A673 (cell line): ENCODE measurements around the gene MYT1. TPM values are rescaled to one million over a fixed set of nuclear protein-coding genes. Genes with fewer than 3 reads are reported as not detected.
"Not testable (repeated sequence)": the region's sequence is repeated elsewhere in the genome, so short reads cannot be mapped to it uniquely, and the experiment has no call there.

Experiments
- BruUV-seq: library from RNA; stranded (reverse); fragments of 400-500 nt; replicated peaks from 2 replicates; lab custom pipeline; 2021; lab: Mats Ljungman, UMichigan
- CTCF ChIA-PET: fragments of 300-600 bp; sonication (Branson Sonifier 250); formaldehyde crosslinking; loops from one replicate; lab custom pipeline; 2022; ENCODE audit warnings: antibody characterized with exemption; lab: Charles Lee
- POLR2A ChIA-PET: fragments of 300-600 bp; sonication (Branson Sonifier 250); formaldehyde crosslinking; loops from one replicate; lab custom pipeline; 2022; ENCODE audit warnings: antibody characterized with exemption; ENCODE audit not compliant: low non-redundant PET; lab: Charles Lee
- DNase-seq: peaks from one replicate; pipeline ENCODE4 v3.0.0-alpha.2; 2015; ENCODE audit warnings: low spot score
- H3K27ac ChIP-seq: fragments of 200-600 bp; sonication (generic); 2 replicates; pipeline ENCODE4 v1.5.1; 2016; ENCODE audit warnings: mixed run types, low read depth, mild to moderate bottlenecking, mixed read lengths, antibody characterized with exemption, low read length; ENCODE audit not compliant: poor library complexity, severe bottlenecking
- H3K27me3 ChIP-seq: fragments of 200-600 bp; sonication (generic); replicated peaks from 2 replicates; pipeline ENCODE4 v1.6.1; 2017; ENCODE audit warnings: mixed run types, low read depth, mild to moderate bottlenecking, mixed read lengths, antibody characterized with exemption, low read length; ENCODE audit not compliant: insufficient read depth, poor library complexity
- H3K36me3 ChIP-seq: fragments of 200-600 bp; sonication (generic); 2 replicates; pipeline ENCODE4 v1.6.1; 2016; ENCODE audit warnings: mixed run types, mild to moderate bottlenecking, mixed read lengths, antibody characterized with exemption, low read length; ENCODE audit not compliant: insufficient read depth, poor library complexity, severe bottlenecking
- H3K4me1 ChIP-seq: fragments of 200-600 bp; sonication (generic); 2 replicates; pipeline ENCODE4 v1.6.1; 2017; ENCODE audit warnings: mixed run types, mild to moderate bottlenecking, mixed read lengths, antibody characterized with exemption, low read length; ENCODE audit not compliant: insufficient read depth, poor library complexity, severe bottlenecking
- H3K4me3 ChIP-seq: fragments of 200-600 bp; sonication (generic); 2 replicates; pipeline ENCODE4 v1.5.1; 2016; ENCODE audit warnings: low read depth, mixed run types, mild to moderate bottlenecking, mixed read lengths, low read length; ENCODE audit not compliant: poor library complexity, severe bottlenecking
- H3K9me3 ChIP-seq: fragments of 200-600 bp; sonication (generic); 2 replicates; pipeline ENCODE4 v1.6.1; 2016; ENCODE audit warnings: mixed run types, low read depth, mild to moderate bottlenecking, mixed read lengths, antibody characterized with exemption, low read length; ENCODE audit not compliant: poor library complexity, severe bottlenecking
- EZH2 ChIP-seq: fragments of 200-600 bp; sonication (generic); IDR thresholded peaks from 2 replicates; pipeline ENCODE4 v1.6.1; 2017; ENCODE audit warnings: borderline replicate concordance, low read depth, mild to moderate bottlenecking, mixed read lengths, antibody characterized with exemption, low read length; ENCODE audit not compliant: poor library complexity, severe bottlenecking
- intact Hi-C: fragments of 100-400 bp; cut with micrococcal nuclease; formaldehyde crosslinking; loops from one replicate; pipeline ENCODE4 v1.10.0; 2022; ENCODE audit not compliant: unreplicated experiment
- total RNA-seq: library from RNA; stranded (reverse); gene quantifications from 2 replicates; pipeline ENCODE4 v1.2.3, GENCODE V29; 2021
- TF ChIP-seq, protein P1 (sequence below): fragments of 300-800, 200-600 bp; sonication (generic); conservative IDR thresholded peaks from 2 replicates; pipeline ENCODE4 v1.5.1; 2017; ENCODE audit warnings: low read depth, mild to moderate bottlenecking, antibody characterized with exemption, low read length, moderate library complexity, mixed read lengths

The MYT1 gene
- total RNA-seq, 1 experiment from 2014 or later = not detected

DNA sequence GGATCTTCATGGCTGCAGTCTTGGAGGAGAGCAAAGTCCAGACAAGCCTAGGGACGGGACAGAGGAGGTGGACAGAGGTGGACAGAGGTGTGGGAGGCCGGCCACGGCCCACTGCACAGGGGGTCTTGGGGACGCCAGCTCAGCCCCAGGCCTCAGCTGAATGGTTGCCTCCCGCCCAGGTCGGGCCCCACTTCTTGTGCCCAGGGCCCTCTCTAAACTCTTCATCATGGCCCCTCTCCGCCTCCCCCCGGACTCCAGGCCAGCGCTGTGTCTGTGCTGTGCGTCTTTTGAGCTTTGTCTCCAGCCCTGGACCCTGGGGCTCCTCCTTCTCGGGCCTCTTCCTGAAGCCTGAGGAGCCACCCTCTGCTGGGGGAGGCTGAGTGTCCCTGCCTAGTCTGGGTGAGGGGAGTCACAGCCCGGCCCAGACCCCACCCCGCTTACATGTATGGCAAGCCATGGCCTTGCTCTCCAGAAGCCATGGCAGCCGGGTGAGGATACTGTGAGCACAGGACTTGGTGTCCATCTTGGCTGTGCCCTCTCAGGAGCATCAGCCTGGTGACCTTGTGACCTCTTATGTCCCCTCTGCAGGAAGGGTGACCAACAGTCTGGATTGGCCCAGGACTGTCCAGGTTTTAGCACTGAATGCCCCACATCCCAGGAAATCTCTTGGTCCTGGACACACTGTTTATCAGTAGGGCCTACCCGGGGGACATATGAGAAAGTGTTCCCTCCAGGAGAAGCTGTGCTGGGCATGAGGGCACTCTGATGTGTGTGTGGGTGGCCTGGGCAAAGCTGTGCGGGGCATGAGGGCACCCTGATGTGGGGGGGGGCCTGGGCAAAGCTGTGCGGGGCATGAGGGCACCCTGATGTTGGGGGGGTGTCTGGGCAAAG, 47.5 kb upstream of the MYT1 start:
- no TSS peak for BruUV-seq
- H3K36me3 ChIP-seq = no peaks in the 10 kb centered on the region
- DNase-seq = no peak
- no peak overlapping the region for H3K4me3 ChIP-seq
- H3K4me1 ChIP-seq = no peaks in the 10 kb centered on the region
- no peak overlapping the region for H3K27ac ChIP-seq
- intact Hi-C loops = no loop called here
- ChIA-PET CTCF (no interaction called here), POLR2A (no interaction called here)
- peaks cover 12% of the 10 kb centered on the region for H3K27me3 ChIP-seq
- H3K9me3 ChIP-seq = no peaks in the 10 kb centered on the region
- TF ChIP-seq, protein P1, sequence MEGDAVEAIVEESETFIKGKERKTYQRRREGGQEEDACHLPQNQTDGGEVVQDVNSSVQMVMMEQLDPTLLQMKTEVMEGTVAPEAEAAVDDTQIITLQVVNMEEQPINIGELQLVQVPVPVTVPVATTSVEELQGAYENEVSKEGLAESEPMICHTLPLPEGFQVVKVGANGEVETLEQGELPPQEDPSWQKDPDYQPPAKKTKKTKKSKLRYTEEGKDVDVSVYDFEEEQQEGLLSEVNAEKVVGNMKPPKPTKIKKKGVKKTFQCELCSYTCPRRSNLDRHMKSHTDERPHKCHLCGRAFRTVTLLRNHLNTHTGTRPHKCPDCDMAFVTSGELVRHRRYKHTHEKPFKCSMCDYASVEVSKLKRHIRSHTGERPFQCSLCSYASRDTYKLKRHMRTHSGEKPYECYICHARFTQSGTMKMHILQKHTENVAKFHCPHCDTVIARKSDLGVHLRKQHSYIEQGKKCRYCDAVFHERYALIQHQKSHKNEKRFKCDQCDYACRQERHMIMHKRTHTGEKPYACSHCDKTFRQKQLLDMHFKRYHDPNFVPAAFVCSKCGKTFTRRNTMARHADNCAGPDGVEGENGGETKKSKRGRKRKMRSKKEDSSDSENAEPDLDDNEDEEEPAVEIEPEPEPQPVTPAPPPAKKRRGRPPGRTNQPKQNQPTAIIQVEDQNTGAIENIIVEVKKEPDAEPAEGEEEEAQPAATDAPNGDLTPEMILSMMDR = no peak
- TF ChIP-seq EZH2 = no peak

DNA sequence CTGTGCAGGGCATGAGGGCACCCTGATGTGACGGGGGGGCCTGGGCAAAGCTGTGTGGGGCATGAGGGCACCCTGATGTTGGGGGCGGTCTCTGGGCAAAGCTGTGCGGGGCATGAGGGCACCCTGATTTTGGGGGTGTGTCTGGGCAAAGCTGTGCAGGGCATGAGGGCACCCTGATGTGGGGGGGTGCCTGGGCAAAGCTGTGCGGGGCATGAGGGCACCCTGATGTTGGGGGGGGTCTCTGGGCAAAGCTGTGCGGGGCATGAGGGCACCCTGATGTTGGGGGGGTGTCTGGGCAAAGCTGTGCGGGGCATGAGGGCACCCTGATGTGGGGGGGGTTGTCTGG, 46.8 kb upstream of the MYT1 start:
- H3K9me3 ChIP-seq, POLR2A ChIA-PET, H3K27ac ChIP-seq, BruUV-seq, DNase-seq, H3K4me1 ChIP-seq, CTCF ChIA-PET, intact Hi-C loops, H3K4me3 ChIP-seq, H3K36me3 ChIP-seq: not testable (repeated sequence)
- peaks cover 19% of the 10 kb centered on the region for H3K27me3 ChIP-seq

DNA sequence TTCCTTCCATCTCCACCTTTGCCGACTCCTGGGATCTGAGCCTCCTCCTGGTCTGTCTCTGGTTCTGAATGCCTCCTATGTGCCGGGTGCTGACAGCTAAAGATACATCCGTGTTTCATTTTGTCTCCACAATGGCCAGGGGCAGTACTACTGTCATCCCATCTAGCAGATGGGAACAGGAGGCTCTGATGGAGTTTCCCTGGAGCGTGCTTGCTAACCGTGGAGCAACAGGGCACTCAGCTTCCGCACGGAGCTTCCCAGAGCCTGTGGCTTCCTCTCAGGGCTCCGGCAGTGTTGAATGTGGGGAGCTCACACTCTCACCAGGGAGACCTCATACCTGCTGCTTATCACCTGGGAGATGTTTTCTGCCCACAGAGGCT, 45.0 kb upstream of the MYT1 start:
- no TSS peak for BruUV-seq
- POLR2A ChIA-PET = no interaction called here
- no peaks in the 10 kb centered on the region for H3K36me3 ChIP-seq

More for the DNA sequence above, 45.0 kb upstream of the MYT1 start:
- no peaks in the 10 kb centered on the region for H3K4me1 ChIP-seq
- TF ChIP-seq, protein P1 = no peak
- TF ChIP-seq EZH2 = no peak
- H3K4me3 ChIP-seq = no peak overlapping the region
- intact Hi-C loops = no loop called here
- DNase-seq = no peak
- CTCF ChIA-PET = no interaction called here
- H3K27ac ChIP-seq = no peak overlapping the region
- peaks cover 33% of the 10 kb centered on the region for H3K27me3 ChIP-seq
- no peaks in the 10 kb centered on the region for H3K9me3 ChIP-seq
